ENCODE measurements around the gene METTL2A.
"Not testable (repeated sequence)": the region's sequence is repeated elsewhere in the genome, so short reads cannot be mapped to it uniquely, and the experiment has no call there.

Gene METTL2A

GRCh38 chr17:62392908-62393307 lies 30.8 kb upstream of the METTL2A start:
- Histone ChIP-seq H3K27me3 (ENCODE audit: insufficient read depth, poor library complexity, severe bottlenecking) (peaks cover 18% of the 10 kb centered on the region), H3K9me3 (ENCODE audit: severe bottlenecking) (no peaks in the 10 kb centered on the region), H3K4me3 (ENCODE audit: severe bottlenecking) (no peak overlapping the region), H3K36me3 (ENCODE audit: low read depth) (no peaks in the 10 kb centered on the region), H3K27ac (ENCODE audit: poor library complexity, severe bottlenecking) (no peak overlapping the region), H3K4me1 (ENCODE audit: insufficient read depth, poor library complexity, severe bottlenecking) (no peaks in the 10 kb centered on the region)
- TF ChIP-seq, protein P1, sequence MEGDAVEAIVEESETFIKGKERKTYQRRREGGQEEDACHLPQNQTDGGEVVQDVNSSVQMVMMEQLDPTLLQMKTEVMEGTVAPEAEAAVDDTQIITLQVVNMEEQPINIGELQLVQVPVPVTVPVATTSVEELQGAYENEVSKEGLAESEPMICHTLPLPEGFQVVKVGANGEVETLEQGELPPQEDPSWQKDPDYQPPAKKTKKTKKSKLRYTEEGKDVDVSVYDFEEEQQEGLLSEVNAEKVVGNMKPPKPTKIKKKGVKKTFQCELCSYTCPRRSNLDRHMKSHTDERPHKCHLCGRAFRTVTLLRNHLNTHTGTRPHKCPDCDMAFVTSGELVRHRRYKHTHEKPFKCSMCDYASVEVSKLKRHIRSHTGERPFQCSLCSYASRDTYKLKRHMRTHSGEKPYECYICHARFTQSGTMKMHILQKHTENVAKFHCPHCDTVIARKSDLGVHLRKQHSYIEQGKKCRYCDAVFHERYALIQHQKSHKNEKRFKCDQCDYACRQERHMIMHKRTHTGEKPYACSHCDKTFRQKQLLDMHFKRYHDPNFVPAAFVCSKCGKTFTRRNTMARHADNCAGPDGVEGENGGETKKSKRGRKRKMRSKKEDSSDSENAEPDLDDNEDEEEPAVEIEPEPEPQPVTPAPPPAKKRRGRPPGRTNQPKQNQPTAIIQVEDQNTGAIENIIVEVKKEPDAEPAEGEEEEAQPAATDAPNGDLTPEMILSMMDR (IDR thresholded peaks at IDR 0.05; ENCODE audit: poor library complexity, severe bottlenecking) = no peak
- DNase-seq (ENCODE audit: low spot score) (no peak), ATAC-seq (ENCODE audit: low read depth) (no peak)

DNA sequence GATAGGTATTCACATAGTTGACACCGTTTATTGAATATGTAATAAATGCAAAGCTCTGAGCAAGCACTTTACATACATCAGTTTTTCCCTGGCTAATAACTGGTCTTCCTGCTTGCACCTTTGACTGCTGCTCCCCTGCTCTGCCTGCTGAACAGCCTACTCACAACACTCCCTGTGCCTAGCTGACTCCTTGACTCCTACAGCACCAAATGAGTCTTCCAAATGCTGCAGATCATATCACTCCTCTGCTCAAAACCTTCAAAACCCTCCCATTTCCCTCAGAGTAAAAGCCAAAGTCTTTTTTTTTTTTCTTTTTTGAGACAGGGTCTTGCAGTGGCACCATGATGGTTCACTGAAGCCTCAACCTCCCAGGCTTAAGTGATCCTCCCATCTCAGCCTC lies 24.8 kb upstream of the METTL2A start:
- H3K27ac ChIP-seq (ENCODE audit: poor library complexity, severe bottlenecking) = no peak overlapping the region
- H3K9me3 ChIP-seq (ENCODE audit: severe bottlenecking) = no peaks in the 10 kb centered on the region
- ATAC-seq (ENCODE audit: low read depth) (no peak), DNase-seq (ENCODE audit: low spot score) (no peak)
- H3K4me3 ChIP-seq (ENCODE audit: severe bottlenecking) = no peak overlapping the region
- TF ChIP-seq, protein P1 (IDR thresholded peaks at IDR 0.05; ENCODE audit: poor library complexity, severe bottlenecking) = no peak
- H3K4me1 ChIP-seq (ENCODE audit: insufficient read depth, poor library complexity, severe bottlenecking) = no peaks in the 10 kb centered on the region
- peaks cover 16% of the 10 kb centered on the region for H3K27me3 ChIP-seq (ENCODE audit: insufficient read depth, poor library complexity, severe bottlenecking)
- H3K36me3 ChIP-seq (ENCODE audit: low read depth) = no peaks in the 10 kb centered on the region

DNA sequence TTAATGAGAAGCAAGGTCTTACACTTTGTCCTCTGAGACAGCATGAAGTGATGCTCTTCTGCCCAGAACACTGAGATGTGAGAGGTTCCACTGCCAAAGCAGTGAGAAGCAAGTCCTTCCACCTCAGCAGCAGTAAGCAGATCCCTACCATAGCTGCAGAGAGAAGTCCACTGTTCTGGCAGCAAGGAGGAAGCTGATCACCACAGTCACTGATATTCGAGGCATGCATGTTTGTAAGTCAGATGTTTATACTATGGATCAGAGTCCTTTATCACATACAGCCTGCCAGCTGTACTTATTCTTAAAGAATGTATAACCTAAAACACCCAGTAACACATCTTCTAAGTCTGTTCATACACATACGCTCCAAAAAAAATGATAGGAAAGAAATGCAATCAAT lies 18.2 kb upstream of the METTL2A start:
- Histone ChIP-seq H3K27me3 (ENCODE audit: insufficient read depth, poor library complexity, severe bottlenecking) (no peaks in the 10 kb centered on the region), H3K9me3 (ENCODE audit: severe bottlenecking) (no peaks in the 10 kb centered on the region), H3K4me1 (ENCODE audit: insufficient read depth, poor library complexity, severe bottlenecking) (no peaks in the 10 kb centered on the region), H3K27ac (ENCODE audit: poor library complexity, severe bottlenecking) (no peak overlapping the region), H3K36me3 (ENCODE audit: low read depth) (no peaks in the 10 kb centered on the region), H3K4me3 (ENCODE audit: severe bottlenecking) (no peak overlapping the region)
- TF ChIP-seq, protein P1 (IDR thresholded peaks at IDR 0.05; ENCODE audit: poor library complexity, severe bottlenecking) = no peak
- ATAC-seq (ENCODE audit: low read depth) (no peak), DNase-seq (ENCODE audit: low spot score) (no peak)

GRCh38 chr17:62413090-62413489 lies 10.6 kb upstream of the METTL2A start:
- not testable (repeated sequence) for H3K27me3 ChIP-seq (ENCODE audit: insufficient read depth, poor library complexity, severe bottlenecking); H3K4me1 ChIP-seq (ENCODE audit: insufficient read depth, poor library complexity, severe bottlenecking); DNase-seq (ENCODE audit: low spot score); H3K9me3 ChIP-seq (ENCODE audit: severe bottlenecking); H3K27ac ChIP-seq (ENCODE audit: poor library complexity, severe bottlenecking); H3K4me3 ChIP-seq (ENCODE audit: severe bottlenecking); H3K36me3 ChIP-seq (ENCODE audit: low read depth); ATAC-seq (ENCODE audit: low read depth)

DNA sequence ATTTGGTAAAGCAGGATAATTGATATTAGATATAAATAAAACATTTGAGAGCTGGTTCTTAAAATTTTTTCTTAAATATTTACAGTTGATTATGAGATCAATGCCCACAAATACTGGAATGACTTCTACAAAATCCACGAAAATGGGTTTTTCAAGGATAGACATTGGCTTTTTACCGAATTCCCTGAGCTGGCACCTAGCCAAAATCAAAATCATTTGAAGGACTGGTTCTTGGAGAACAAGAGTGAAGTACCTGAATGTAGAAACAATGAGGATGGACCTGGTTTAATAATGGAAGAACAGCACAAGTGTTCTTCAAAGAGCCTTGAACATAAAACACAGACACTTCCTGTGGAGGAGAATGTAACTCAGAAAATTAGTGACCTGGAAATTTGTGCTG lies 2.5 kb downstream of the METTL2A start:
- not testable (repeated sequence) for ATAC-seq (ENCODE audit: low read depth); H3K4me1 ChIP-seq (ENCODE audit: insufficient read depth, poor library complexity, severe bottlenecking); H3K9me3 ChIP-seq (ENCODE audit: severe bottlenecking); H3K4me3 ChIP-seq (ENCODE audit: severe bottlenecking); H3K27ac ChIP-seq (ENCODE audit: poor library complexity, severe bottlenecking); DNase-seq (ENCODE audit: low spot score); H3K27me3 ChIP-seq (ENCODE audit: insufficient read depth, poor library complexity, severe bottlenecking)
- peaks cover 43% of the 10 kb centered on the region for H3K36me3 ChIP-seq (ENCODE audit: low read depth)

DNA sequence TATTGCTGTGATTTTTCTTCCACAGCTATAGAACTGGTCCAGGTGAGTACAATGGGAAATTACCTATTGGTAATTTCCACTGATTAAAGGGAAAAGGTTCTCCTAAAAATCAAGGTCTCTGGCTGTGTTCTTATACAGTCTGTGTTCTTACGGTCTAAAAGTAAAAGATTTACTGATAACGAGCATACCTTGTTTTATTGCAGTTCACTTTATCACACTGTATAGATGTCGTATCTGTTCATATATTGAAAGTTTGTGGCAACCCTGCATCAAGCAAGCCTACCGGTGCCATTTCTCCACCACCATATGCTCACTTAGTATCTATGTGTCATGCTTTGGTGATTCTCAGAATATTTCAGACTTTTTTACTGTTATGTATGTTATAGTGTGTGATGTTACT lies 11.6 kb downstream of the METTL2A start:
- H3K9me3 ChIP-seq (ENCODE audit: severe bottlenecking); H3K4me1 ChIP-seq (ENCODE audit: insufficient read depth, poor library complexity, severe bottlenecking); DNase-seq (ENCODE audit: low spot score); H3K27ac ChIP-seq (ENCODE audit: poor library complexity, severe bottlenecking); ATAC-seq (ENCODE audit: low read depth); H3K4me3 ChIP-seq (ENCODE audit: severe bottlenecking); H3K27me3 ChIP-seq (ENCODE audit: insufficient read depth, poor library complexity, severe bottlenecking): not testable (repeated sequence)
- H3K36me3 ChIP-seq (ENCODE audit: low read depth) = peaks cover 32% of the 10 kb centered on the region

- peaks cover 48% of the 10 kb centered on the region for H3K36me3 ChIP-seq (ENCODE audit: low read depth)
- not testable (repeated sequence) for H3K27ac ChIP-seq (ENCODE audit: poor library complexity, severe bottlenecking); H3K4me3 ChIP-seq (ENCODE audit: severe bottlenecking); H3K4me1 ChIP-seq (ENCODE audit: insufficient read depth, poor library complexity, severe bottlenecking); ATAC-seq (ENCODE audit: low read depth); H3K9me3 ChIP-seq (ENCODE audit: severe bottlenecking); DNase-seq (ENCODE audit: low spot score); H3K27me3 ChIP-seq (ENCODE audit: insufficient read depth, poor library complexity, severe bottlenecking)
Measured at GRCh38 chr17:62441181-62441580, 17.5 kb downstream of the METTL2A start.

Data from RWPE2 (cell line).